Upper lobe of left lung (tissue), 6 donors: ENCODE data around the gene NFKBIZ. TPM values are rescaled to one million over a fixed set of nuclear protein-coding genes. Genes with fewer than 3 reads are reported as not detected.

ENCODE experiments used
- ATAC-seq, 2 donors: fragments of 200-7000 bp; cut with Tn5 transposase; one replicate each; pipeline ENCODE4 v1.9.1; 2022; ENCODE audit warnings: mild to moderate bottlenecking in 2 of 2, moderate library complexity in 2 of 2; ENCODE audit not compliant: low FRiP score in 2 of 2
- DNase-seq, 2 donors: peaks; one replicate each; pipeline ENCODE4 v3.0.0-alpha.2; 2019 to 2020
- H3K27ac ChIP-seq, 4 donors: fragments of 200-600 bp; sonication (generic); one replicate each; pipeline ENCODE4 v1.5.1; 2016 to 2019
- H3K27me3 ChIP-seq, 4 donors: fragments of 200-600 bp; sonication (generic); one replicate each; pipeline ENCODE4 v1.5.1; 2017 to 2019
- H3K36me3 ChIP-seq, 4 donors: fragments of 200-600 bp; sonication (generic); one replicate each; pipeline ENCODE4 v1.5.1; 2016 to 2019
- H3K4me1 ChIP-seq, 4 donors: fragments of 200-600 bp; sonication (generic); one replicate each; pipeline ENCODE4 v1.5.1; 2018 to 2019
- H3K4me3 ChIP-seq, 4 donors: fragments of 200-600 bp; sonication (generic); one replicate each; pipeline ENCODE4 v1.5.1; 2017 to 2019; ENCODE audit warnings: mild to moderate bottlenecking in 2 of 4, moderate library complexity in 1 of 4
- H3K9me3 ChIP-seq, 4 donors: fragments of 200-600 bp; sonication (generic); one replicate each; pipeline ENCODE4 v1.5.1; 2018 to 2019
- CTCF ChIP-seq, 6 experiments: fragments of 450-650 bp in 4 of 6; fragments of 200-600 bp in 2 of 6; sonication (generic) in 2 of 6; IDR thresholded peaks; one replicate each; pipeline ENCODE4 v1.5.1; 2016 to 2019; ENCODE audit warnings: antibody characterized with exemption in 6 of 6
- EP300 ChIP-seq, 4 donors: sonication (generic); formaldehyde crosslinking; IDR thresholded peaks; one replicate each; pipeline ENCODE4 v1.5.1; 2017; ENCODE audit warnings: antibody characterized with exemption in 4 of 4, control low read depth in 2 of 4
- POLR2A ChIP-seq, 4 donors: fragments of 450-650 bp; IDR thresholded peaks; one replicate each; pipeline ENCODE4 v1.5.1; 2016 to 2017; ENCODE audit warnings: antibody characterized with exemption in 4 of 4, mild to moderate bottlenecking in 2 of 4
- POLR2AphosphoS5 ChIP-seq, 2 donors: sonication (generic); formaldehyde crosslinking; IDR thresholded peaks; one replicate each; pipeline ENCODE4 v1.5.1; 2017; ENCODE audit warnings: antibody characterized with exemption in 2 of 2
- WGBS, 2 donors: methylation state at CpG; one replicate each; pipeline ENCODE4 v1.1.5; 2017 to 2018; 5-methylcytosine and 5-hydroxymethylcytosine counted together
- total RNA-seq, 6 donors: library from RNA; depleted of rRNA in 4 of 6; stranded (reverse); fragments of >200 nt in 4 of 6; gene quantifications; one replicate each; pipeline versions ENCODE4 v1.1.0 to v1.2.1, GENCODE V29; 2016 to 2021
- donor health status: DM: no; HTN: no; CAD: no; lungs with moderate emphysema.
- donor health status: DM: no; HTN: yes; CAD: no; lungs with severe emphysema.

NFKBIZ gene
- total RNA-seq, 6 donors from 2014 or later, result 76.1 to 270 (median 106) TPM

GRCh38 chr3:101857301-101857741 is 8.0 kb downstream of the NFKBIZ start:
- peaks cover 76 to 99% (median 82%) of the 10 kb centered on the region in 4 donors for H3K36me3 ChIP-seq
- ATAC-seq (no peak), DNase-seq (no peak)
- no peak overlapping the region for H3K27ac ChIP-seq
- H3K4me3 ChIP-seq, result no peak overlapping the region
- 81 to 83% methylated on average over 8 of the region's 8 CpGs for WGBS, 2 donors
- H3K9me3 ChIP-seq, result no peaks in the 10 kb centered on the region
- no peaks in the 10 kb centered on the region for H3K27me3 ChIP-seq
- TF ChIP-seq POLR2AphosphoS5 (IDR thresholded peaks at IDR 0.05) (no peak), POLR2A (IDR thresholded peaks at IDR 0.05) (no peak), CTCF (IDR thresholded peaks at IDR 0.05) (no peak), EP300 (IDR thresholded peaks at IDR 0.05) (no peak)
- H3K4me1 ChIP-seq, result peaks cover 27 to 48% (median 31%) of the 10 kb centered on the region in 4 donors

DNA sequence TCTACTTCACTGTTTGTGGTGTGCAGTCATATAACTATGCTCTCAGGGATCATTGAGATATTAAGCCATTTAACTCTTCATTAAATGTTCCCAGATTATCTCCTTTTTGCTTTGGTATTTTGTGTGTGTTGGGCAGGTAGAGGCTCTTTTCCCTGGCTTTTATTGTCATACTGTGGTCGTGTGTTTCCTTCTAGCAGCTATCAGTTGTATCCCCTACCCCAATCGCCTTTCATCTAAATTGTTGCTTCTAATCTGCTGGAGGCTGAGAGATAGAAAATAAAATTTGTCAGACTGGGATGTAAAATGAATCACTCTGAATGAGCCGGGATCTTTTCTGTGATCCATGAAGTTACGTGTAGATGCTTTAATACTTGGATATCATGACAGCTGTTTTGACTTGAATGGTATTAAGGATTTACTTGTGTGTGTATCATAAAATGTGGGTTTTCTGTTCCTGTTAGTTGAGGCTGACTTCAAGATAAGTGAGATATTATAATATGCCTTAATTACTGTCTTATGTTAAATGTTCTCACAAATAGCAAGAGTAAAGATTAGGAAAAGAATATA is 9.2 kb downstream of the NFKBIZ start:
- no peak overlapping the region for H3K4me3 ChIP-seq
- peaks cover 17 to 36% (median 21%) of the 10 kb centered on the region in 4 donors for H3K4me1 ChIP-seq
- H3K36me3 ChIP-seq, result peaks cover 66 to 92% (median 71%) of the 10 kb centered on the region in 4 donors
- no peak for ATAC-seq
- TF ChIP-seq CTCF (IDR thresholded peaks at IDR 0.05), result no peak
- TF ChIP-seq EP300 (IDR thresholded peaks at IDR 0.05), result no peak
- no peak for TF ChIP-seq POLR2A (IDR thresholded peaks at IDR 0.05)
- no peak for TF ChIP-seq POLR2AphosphoS5 (IDR thresholded peaks at IDR 0.05)
- no peak overlapping the region for H3K27ac ChIP-seq
- no peaks in the 10 kb centered on the region for H3K9me3 ChIP-seq
- H3K27me3 ChIP-seq, result no peaks in the 10 kb centered on the region
- WGBS, 2 donors, result 89 to 92% methylated on average over 4 of the region's 4 CpGs
- no peak for DNase-seq

DNA sequence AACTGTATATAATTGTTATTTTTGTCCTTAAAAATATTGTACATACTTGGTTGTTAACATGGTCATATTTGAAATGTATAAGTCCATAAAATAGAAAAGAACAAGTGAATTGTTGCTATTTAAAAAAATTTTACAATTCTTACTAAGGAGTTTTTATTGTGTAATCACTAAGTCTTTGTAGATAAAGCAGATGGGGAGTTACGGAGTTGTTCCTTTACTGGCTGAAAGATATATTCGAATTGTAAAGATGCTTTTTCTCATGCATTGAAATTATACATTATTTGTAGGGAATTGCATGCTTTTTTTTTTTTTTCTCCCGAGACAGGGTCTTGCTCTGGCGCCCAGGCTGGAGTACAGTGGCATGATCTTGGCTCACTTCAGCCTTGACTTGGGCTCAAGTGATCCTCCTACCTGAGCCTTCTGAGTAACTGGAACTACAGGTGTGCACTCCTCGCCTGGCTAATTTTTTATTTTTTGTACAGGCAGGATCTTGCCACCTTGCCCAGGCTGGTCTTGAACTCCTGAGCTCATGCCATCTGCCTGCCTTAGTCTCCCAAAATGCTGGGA is 10.7 kb downstream of the NFKBIZ start:
- Histone ChIP-seq H3K27ac (no peak overlapping the region), H3K4me3 (no peak overlapping the region), H3K36me3 (peaks cover 54 to 77% (median 59%) of the 10 kb centered on the region in 4 donors), H3K27me3 (no peaks in the 10 kb centered on the region), H3K4me1 (peaks cover 9 to 23% (median 12%) of the 10 kb centered on the region in 4 donors), H3K9me3 (no peaks in the 10 kb centered on the region)
- ATAC-seq, result no peak
- TF ChIP-seq POLR2A (IDR thresholded peaks at IDR 0.05) (no peak), CTCF (IDR thresholded peaks at IDR 0.05) (no peak), EP300 (IDR thresholded peaks at IDR 0.05) (no peak), POLR2AphosphoS5 (IDR thresholded peaks at IDR 0.05) (no peak)
- no peak for DNase-seq
- 90 to 93% methylated on average over 5 of the region's 5 CpGs for WGBS, 2 donors

GRCh38 chr3:101861212-101861788 is 12.0 kb downstream of the NFKBIZ start:
- Histone ChIP-seq H3K4me3 (no peak overlapping the region), H3K36me3 (peaks cover 42 to 64% (median 46%) of the 10 kb centered on the region in 4 donors), H3K27ac (no peak overlapping the region), H3K4me1 (peaks cover 6 to 14% (median 10%) of the 10 kb centered on the region in 4 donors), H3K9me3 (no peaks in the 10 kb centered on the region), H3K27me3 (no peaks in the 10 kb centered on the region)
- ATAC-seq (no peak), DNase-seq (no peak)
- TF ChIP-seq POLR2A (IDR thresholded peaks at IDR 0.05) (no peak), POLR2AphosphoS5 (IDR thresholded peaks at IDR 0.05) (peak in 1 of 2 donors; percentile 15)
- 79 to 82% methylated on average over 3 of the region's 3 CpGs for WGBS, 2 donors

GRCh38 chr3:101861789-101862415 is 12.6 kb downstream of the NFKBIZ start:
- H3K27ac ChIP-seq, result no peak overlapping the region

More at GRCh38 chr3:101861789-101862415, 12.6 kb downstream of the NFKBIZ start:
- H3K36me3 ChIP-seq, result peaks cover 36 to 58% (median 40%) of the 10 kb centered on the region in 4 donors
- H3K4me3 ChIP-seq, result no peak overlapping the region
- 78% methylated on average over 5 of the region's 5 CpGs for WGBS, 2 donors
- TF ChIP-seq EP300 (IDR thresholded peaks at IDR 0.05) (no peak), POLR2AphosphoS5 (IDR thresholded peaks at IDR 0.05) (no peak), CTCF (IDR thresholded peaks at IDR 0.05) (no peak), POLR2A (IDR thresholded peaks at IDR 0.05) (no peak)
- peaks cover 6 to 12% (median 8%) of the 10 kb centered on the region in 4 donors for H3K4me1 ChIP-seq
- DNase-seq (no peak), ATAC-seq (peak in 1 of 2 donors; percentile 5)
- no peaks in the 10 kb centered on the region for H3K9me3 ChIP-seq
- no peaks in the 10 kb centered on the region for H3K27me3 ChIP-seq
